HG03439 (cell line): ENCODE measurements around the gene TP53AIP1.
"Not testable (repeated sequence)": the region's sequence is repeated elsewhere in the genome, so short reads cannot be mapped to it uniquely, and the experiment has no call there.

ENCODE experiments used
- ATAC-seq: cut with Tn5 transposase; IDR thresholded peaks from one replicate; pipeline ENCODE4 v1.9.1; 2021; ENCODE audit warnings: mild to moderate bottlenecking, moderate library complexity; ENCODE audit not compliant: unreplicated experiment

The TP53AIP1 gene

DNA sequence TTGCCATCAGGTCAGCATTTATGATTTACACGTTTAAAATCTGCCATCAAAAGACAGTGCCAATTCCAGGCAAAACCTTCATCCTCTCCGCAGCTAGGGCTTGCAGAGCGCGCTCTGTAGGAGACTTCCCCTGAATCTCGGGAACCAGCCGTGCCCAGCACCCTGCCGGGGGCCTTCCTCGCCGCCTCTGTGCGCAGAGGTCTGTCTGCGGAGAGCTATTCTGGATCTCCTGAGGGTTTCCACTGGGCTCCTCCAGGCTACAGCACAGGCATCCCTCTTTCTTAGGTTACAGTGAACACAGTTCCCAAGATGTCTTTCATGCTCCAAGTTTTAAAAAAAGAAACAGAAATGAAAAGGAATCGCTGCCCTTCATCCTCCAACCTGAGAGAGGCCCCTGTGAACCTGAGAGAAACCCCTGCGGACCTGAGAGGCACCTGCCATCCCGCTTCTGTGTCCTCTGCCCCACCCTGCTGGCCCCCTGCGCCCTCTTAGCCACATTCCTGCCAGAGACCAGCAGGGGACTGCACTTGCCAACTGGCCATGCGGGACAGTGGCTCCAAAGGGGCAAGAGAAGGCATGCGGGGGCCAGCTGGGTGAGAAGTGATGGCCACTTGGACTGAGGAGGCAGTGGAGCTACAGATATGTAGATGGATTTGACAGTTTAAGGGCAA is 16.1 kb downstream of the TP53AIP1 start:
- no peak for ATAC-seq

DNA sequence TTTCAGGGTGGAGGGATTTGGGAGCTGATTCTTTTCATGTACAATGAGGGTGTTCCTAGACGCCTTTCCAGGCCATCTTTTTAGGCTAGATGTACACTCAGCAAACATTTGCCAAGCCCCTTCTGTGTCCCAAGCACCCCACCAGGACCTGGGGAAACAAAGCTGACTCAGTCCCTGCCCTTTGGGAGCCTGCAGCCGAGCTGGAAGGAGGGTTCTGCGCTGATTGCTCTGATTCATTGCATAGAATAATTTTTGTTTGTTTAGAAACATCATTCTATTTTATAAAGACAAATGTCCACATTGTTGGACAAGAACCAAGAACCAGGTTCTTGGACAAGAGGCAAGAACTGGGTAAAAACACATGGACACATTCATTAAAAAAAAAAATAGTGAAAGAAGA is 16.7 kb downstream of the TP53AIP1 start:
- no peak for ATAC-seq

DNA sequence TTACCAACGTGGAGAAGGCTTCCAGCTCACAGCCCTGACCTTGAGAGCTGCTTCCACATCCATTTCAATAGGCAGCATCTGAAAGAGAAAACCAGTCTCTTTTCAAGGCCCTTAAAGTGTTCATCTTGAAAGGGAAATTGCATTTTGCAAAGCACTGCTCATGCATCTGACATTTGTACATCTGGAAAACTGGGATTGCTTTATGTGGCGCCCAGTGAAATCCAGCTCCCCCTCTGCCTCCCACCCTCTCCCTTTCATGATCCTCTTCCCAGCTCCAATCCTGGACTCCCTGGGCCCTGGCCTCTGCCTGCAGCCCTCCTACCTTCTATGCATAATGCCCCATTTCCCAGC is 17.4 kb downstream of the TP53AIP1 start:
- no peak for ATAC-seq

DNA sequence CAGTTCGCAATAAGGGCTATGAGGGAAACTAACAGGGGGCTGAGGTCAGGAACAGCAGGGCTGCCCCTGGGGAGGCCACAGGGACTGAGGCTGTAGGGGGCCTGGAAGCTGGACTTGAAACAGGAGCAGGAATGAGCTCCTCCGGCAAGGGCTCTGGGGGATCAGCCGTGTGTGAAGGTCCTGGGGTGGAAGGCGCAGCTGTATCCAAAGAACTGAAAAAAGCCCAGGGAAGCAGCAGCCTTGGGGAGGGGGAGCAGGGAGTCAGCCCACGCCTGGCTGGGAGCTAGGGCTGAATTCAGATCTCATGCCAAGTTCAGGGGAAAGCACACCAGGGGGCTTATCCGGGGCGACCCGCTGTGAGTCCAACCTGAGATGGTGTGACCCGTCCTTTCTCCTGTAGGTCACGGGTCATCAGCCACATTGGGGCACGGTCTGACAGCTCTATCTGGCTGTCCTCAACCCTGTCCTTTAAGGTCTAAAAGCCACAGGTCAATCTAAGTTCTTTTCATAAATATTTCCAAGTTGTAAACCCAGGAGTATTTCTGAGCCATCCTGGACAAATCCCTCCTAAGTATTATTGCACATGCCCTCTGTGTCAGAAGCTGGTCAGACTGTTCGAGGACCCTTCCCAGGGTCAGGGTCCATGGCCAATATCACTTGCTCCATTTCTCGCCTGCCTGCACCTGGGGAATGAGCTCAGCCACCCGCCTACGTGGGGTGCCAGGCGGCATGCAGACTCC is 18.0 kb downstream of the TP53AIP1 start:
- no peak for ATAC-seq

DNA sequence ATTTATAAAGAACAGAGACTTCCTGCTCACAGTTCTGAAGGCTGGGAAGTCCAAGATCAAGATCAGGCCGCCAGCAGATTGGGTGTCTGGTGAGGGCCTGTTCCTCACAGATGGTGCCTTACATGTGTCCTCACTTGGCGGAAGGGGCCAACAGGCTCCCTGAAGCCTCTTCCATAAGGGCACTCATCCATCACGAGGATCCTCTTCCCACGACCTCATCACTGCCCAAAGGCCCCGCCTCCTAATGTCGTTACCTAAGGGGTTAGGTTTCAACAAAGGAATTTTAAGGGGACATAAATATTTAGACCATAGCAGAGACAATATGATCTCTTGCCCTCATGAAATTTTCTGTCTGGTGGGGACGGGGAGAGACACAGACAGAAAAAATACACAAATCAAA is 18.6 kb downstream of the TP53AIP1 start:
- ATAC-seq: no peak

DNA sequence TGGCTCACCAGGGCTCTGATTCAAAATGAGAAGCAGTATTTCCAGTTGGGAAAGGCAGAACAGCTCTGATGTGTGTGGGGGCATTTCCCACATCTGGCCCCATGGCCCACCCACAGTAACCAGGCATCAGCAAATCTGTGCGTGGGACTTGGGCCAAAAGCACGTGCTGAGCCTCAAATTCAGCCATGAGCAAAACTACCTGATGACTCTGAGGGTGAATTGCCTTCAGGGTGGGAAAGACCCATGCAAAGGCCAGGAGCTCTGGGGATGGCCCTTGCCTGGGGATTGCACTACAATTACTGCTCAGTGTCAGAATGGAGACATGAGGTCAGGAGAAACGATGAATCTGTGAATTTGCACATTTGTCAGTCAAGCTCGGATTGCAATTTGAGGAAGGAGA is 20.9 kb downstream of the TP53AIP1 start:
- ATAC-seq: no peak

DNA sequence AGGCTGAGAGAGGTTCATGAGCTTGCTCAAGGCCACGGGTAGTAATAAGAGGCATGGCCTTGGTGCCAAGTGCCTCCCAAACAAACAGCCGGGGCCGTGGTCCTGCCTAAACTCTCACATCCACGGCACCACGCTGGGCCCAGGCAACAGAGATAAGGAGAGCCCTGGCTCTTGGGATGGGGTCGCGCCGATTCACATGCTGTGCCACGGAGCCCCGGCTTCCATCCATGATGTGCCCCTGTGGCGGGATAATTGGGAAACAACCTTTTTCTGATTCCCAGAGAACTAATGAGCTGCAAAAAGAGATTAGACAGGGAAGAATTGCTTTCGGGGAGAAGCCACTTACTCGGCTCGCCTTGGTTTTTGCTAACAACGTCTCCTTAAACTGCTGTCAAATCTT is 22.0 kb downstream of the TP53AIP1 start:
- ATAC-seq: no peak

DNA sequence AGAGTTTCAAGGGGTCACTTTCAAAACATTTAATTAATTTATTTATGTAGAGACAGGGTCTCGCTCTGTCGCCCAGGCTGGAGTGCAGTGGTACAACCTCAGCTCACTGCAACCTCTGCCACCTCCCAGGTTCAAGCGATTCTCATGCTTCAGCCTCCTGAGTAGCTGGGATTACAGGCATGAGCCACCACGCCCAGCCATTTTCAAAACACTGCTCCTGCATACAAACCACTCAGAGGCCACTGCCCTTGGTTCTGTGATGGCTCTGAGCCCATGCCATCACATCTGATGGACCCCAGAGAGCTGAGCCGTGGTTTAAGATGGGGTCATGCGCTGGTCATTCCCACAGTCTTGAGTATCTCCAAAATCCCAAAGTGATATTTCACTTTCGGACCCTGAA is 23.0 kb downstream of the TP53AIP1 start:
- ATAC-seq: not testable (repeated sequence)

DNA sequence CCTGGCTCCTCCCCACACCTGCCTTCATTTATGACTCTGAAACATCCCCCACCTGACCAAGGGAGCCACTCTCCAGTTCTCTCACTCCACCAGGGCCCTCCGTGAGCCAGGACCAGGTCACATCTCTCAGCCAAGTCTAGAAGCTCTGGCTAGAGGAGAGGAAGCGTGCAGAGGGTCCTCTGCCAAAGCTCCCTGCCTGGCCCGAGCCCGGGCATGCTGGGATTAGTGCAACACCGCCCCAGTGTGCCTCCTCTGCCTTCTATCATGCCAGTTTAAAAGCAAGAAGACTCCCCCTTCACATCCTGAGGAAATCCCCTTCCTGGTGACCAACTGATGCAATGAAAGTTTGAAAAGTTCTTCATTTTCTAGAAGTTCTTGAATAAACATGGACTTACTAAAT is 23.5 kb downstream of the TP53AIP1 start:
- no peak for ATAC-seq

DNA sequence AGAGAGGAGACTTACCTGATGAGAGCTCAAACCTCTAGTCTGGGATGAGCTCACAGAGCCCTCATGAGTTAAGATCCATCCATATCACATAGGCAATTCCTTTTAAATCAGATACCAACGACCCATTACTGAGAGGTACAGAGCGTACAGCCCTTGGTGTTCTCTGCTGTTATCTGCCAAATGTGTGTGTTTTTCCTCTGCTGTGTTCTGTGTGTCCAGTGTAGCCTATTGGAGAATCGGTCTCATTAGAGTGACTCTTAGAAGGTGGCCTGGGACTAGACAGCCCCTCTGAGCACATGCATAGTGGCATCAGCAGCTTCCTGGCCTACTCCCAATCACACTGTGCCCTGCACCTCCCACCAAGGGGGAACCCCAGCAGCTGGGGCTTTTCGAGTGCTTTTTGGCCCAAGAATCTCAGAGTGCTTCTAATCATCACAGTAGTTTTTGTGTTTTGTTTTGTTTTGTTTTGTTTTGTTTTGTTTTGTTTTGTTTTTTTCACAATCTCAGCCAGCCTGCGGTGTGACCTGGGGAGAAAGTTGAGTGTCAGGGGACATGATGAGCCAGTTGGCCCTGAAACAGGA is 25.4 kb downstream of the TP53AIP1 start:
- no peak for ATAC-seq

DNA sequence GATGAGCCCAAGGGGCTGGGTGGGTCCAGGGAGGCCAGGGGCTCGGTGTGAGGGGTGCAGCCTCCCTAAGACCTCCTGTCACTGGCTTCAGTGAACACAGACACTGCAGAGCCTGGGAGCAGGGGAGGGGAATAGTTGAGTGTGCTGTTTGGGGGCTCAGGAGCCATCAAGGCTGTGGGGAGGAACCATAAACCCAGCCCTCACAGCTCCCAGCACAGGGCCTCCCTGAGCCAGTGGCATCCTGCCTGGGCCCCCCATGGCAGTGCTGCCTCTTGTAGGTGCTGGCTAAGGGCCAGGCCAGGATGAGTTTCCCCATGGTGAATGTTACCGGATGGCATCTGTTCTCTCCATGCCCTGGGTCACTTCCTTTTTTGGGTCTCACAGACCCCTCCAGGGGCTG is 26.0 kb downstream of the TP53AIP1 start:
- no peak for ATAC-seq

DNA sequence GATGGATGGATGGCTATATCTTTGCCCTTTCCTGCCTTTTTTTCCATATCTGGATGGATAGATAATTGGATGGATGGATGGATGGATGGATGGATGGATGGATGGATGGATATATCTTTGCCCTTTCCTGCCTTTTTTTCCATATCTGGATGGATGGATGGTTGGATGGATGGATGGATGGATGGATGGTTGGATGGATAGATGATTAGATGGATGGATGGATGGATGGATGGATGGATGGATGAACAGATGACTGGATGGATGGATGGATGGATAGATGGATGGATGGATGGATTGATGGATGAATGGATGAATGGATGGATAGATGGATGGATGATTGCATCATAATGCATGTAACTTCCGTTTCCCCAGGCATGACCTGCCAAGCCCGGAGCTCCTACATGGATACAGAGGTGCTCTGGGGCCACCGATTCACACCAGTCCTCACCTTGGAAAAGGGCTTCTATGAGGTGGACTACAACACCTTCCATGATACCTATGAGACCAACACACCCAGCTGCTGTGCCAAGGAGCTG is 26.6 kb downstream of the TP53AIP1 start:
- no peak for ATAC-seq

DNA sequence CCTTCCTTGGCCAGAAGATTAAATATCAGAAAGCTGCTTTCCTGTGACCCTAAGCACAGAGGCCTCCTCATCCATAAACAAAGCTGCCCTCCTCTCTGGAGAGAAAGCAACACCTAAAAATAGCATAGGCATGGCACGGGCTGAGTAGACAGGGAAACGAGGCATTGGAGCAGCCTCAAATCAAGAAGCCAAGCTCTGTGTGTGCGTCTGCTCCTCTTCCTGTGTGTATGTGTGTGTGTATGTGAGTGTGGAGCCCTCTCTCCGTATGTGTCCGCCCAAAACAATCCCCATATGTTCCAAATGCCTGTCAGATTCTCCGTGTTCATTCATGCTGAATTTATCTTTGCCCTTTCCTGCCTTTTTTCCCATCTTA is 27.5 kb downstream of the TP53AIP1 start:
- no peak for ATAC-seq

DNA sequence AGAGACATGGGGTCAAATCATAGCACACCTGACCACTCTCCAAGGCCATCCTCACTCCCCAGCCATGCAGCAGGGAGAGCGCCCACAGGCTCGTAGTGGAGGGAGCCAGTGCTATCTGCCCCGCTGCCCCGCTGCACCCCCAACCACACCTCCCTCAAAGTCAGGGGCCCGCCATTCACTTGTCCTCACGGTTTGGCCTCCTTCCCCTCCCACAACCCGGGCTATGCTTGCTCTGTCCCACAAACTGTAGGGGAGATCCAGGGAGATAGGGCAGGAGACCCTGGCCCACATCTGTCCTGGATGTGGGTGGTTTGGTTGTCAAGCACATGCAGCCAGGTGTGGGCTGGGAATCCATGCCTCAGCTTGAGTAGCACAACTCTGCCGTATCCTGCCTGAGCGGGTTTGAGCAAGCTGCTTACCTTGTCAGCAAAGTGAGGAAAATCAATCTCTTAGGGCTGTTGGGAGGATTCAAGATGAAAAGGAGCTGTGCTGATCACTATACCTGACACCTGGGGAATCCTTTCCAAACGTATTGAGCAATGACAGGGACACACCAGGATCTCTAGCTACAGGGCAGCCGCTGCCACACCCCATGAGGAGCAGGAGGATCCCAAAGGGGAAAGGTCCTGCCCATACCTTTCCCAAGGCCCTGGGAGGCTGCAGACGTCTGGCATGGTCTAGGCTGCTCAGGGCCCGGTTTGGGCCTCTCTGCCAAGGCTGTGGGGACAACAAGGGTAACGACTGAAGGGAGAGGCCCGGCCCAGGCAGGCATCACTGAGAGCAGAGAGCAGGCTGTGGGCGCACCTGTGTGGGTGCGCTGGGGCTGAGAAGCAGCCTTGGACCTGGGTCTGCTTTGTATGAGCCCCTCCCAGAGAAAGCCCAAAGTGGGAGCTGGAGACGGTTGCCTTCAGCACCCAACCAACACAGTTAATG is 28.2 kb downstream of the TP53AIP1 start:
- ATAC-seq: no peak

DNA sequence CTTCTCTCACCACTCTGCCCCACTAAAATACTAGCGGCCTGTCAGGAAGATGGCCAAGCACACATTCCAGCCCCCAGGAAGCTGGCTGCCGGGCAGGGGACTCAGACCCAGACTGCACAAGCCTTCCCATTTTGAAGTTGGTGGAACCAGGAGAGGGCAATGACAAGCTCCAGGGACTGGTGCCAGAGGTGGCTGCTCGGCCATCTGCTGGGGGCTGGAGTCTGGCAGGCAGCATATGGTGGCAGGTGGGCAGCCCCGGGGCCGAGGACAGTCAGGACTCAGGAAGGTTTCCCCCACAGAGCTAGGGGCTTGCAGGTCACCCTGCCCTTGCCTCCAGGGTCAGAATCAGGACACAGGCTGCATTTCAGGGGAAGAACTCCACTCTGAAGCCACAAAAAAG is 28.9 kb downstream of the TP53AIP1 start:
- ATAC-seq: no peak

DNA sequence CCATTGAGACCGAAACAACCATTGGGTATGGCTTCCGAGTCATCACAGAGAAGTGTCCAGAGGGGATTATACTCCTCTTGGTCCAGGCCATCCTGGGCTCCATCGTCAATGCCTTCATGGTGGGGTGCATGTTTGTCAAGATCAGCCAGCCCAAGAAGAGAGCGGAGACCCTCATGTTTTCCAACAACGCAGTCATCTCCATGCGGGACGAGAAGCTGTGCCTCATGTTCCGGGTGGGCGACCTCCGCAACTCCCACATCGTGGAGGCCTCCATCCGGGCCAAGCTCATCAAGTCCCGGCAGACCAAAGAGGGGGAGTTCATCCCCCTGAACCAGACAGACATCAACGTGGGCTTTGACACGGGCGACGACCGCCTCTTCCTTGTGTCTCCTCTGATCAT is 31.0 kb downstream of the TP53AIP1 start:
- ATAC-seq: no peak

DNA sequence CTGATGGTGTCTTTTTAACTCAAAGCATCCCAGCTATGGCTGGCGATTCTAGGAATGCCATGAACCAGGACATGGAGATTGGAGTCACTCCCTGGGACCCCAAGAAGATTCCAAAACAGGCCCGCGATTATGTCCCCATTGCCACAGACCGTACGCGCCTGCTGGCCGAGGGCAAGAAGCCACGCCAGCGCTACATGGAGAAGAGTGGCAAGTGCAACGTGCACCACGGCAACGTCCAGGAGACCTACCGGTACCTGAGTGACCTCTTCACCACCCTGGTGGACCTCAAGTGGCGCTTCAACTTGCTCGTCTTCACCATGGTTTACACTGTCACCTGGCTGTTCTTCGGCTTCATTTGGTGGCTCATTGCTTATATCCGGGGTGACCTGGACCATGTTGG is 31.4 kb downstream of the TP53AIP1 start:
- no peak for ATAC-seq

DNA sequence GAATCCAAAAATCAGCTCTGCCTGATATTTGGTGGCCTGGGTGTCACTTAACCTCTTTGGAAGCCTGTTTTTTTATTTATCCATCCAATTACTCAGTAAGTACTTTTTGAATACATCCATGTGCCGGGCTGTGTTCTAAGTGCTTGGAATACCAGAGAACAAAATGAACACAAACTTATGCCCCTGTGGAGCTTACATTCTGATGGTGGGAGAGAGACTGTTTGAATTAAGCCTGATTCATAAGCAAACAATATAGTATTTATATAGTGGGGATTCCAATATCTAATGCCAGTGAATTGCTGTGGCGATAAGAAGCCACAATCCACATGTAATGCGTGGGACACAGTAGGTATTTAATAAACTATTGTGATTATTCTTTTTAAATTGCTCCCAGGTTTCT is 32.1 kb downstream of the TP53AIP1 start:
- no peak for ATAC-seq

DNA sequence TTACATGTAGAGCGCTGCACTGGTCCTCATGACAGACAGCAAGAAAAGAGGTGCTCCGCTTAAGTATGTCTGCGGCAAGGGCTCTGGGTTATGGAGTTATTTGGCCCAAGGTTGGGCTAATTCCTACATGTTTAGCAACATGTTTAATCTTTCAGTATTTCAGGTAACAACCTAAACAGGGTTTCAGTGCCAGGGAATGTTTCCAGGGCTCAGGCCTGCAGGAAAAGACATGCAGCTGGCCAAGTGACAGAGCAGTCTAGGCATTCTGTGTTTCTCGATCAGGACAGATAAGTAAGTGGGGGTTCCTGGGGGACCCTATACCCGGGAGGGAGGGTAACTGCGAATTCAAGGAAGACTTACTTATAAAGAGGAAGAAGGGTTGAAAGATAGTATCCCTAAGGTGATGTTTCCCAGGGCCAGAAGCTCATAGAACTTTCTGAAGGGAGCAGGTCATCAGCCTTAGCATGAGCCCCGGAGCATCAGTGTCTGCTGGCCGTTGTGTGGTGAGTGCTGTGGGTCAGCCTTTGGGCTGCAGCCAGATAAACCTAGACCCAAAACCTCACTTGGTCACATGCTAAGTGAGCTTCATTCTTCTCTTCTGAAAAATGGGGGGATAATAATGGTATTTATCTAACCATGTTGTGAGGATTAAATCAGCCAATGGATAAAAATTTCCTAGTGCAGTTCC is 33.1 kb downstream of the TP53AIP1 start:
- ATAC-seq: no peak

DNA sequence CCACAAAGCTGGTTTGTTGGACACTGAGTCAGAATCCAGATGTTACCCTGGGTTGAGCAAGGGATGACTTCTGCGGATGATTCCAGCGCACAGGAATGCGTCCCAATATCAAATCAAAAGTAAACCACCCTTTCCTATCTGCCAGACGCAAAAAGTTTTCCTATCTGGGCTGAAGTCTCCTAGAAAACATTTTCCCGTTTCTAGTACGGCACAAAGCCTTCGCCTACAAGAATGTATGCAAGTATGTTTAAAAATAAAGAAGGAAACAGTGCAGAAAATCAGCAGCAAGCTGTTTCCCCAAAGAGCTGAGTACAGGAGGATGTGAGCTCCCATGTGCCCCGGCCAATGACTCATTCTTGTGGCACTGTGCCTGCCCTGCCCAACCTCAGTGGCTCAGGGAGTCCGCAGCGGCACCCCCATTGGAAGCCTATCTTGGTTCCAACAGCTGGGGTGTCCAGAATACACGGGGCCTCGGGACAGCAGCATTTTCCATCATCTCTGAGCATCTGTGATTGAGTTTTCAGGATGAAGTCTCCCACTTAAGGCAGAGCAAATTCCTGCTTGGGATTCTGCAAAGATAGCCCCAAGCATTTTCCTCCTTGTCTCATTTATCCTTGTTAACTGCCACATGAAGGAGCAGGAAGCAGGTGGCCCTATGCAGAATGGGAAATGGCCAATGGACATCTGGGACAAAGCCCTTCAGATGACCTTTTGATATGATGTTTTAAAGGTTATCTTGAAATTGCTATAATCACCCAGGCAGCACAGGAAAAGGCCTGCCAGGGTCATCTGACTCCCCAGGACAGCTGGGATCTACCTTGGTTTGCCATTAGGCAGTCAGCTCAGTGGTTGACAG is 34.1 kb downstream of the TP53AIP1 start:
- no peak for ATAC-seq
